Neuronal stem cell (in vitro differentiated cells): ENCODE measurements around the gene SQSTM1.
"Not testable (repeated sequence)": the region's sequence is repeated elsewhere in the genome, so short reads cannot be mapped to it uniquely, and the experiment has no call there.

Source experiments
- DNase-seq: peaks from one replicate; pipeline ENCODE4 v3.0.0-alpha.2; 2013; ENCODE audit warnings: low spot score
- H2AFZ ChIP-seq: one replicate; pipeline ENCODE4 v1.6.1; 2013; ENCODE audit warnings: mild to moderate bottlenecking, low read length, inconsistent platforms
- H2AK5ac ChIP-seq: 2 replicates; pipeline ENCODE4 v1.6.1; 2013; ENCODE audit warnings: low read depth, mild to moderate bottlenecking, inconsistent platforms, low read length, moderate library complexity, mixed read lengths
- H2BK120ac ChIP-seq: 2 replicates; pipeline ENCODE4 v1.6.1; 2013; ENCODE audit warnings: low read depth, mild to moderate bottlenecking, inconsistent platforms, low read length, moderate library complexity, mixed read lengths
- H2BK12ac ChIP-seq: one replicate; pipeline ENCODE4 v1.6.1; 2013; ENCODE audit warnings: low read length, inconsistent platforms
- H2BK15ac ChIP-seq: 2 replicates; pipeline ENCODE4 v1.6.1; 2013; ENCODE audit warnings: mild to moderate bottlenecking, low read length, inconsistent platforms, mixed read lengths
- H2BK5ac ChIP-seq: one replicate; pipeline ENCODE4 v1.6.1; 2013; ENCODE audit warnings: inconsistent platforms, mild to moderate bottlenecking, low read length, moderate library complexity
- H3K14ac ChIP-seq: one replicate; pipeline ENCODE4 v1.6.1; 2013; ENCODE audit warnings: low read length, inconsistent platforms
- H3K18ac ChIP-seq: 2 replicates; pipeline ENCODE4 v1.6.1; 2013; ENCODE audit warnings: low read length, inconsistent platforms
- H3K23ac ChIP-seq: 2 replicates; pipeline ENCODE4 v1.6.1; 2013; ENCODE audit warnings: low read depth, mild to moderate bottlenecking, mixed read lengths, low read length, inconsistent platforms; ENCODE audit not compliant: poor library complexity
- H3K27ac ChIP-seq: replicated peaks from 3 replicates; pipeline ENCODE4 v1.5.1; 2013; ENCODE audit warnings: low read length, inconsistent platforms
- H3K27me3 ChIP-seq, 3 experiments: 2 replicates each; pipeline ENCODE4 v1.6.1; 2013; ENCODE audit warnings: low read length in 3 of 3, mild to moderate bottlenecking in 2 of 3, inconsistent platforms in 1 of 3, low read depth in 1 of 3, mixed read lengths in 1 of 3, moderate library complexity in 1 of 3; ENCODE audit not compliant: control insufficient read depth in 3 of 3, insufficient read depth in 3 of 3
- H3K36me3 ChIP-seq, 2 donors: replicated peaks in 1 of 2; 2 replicates each; pipeline ENCODE4 v1.6.1; 2013; ENCODE audit warnings: low read length in 2 of 2; ENCODE audit not compliant: control insufficient read depth in 2 of 2, insufficient read depth in 2 of 2
- H3K4ac ChIP-seq: 2 replicates; pipeline ENCODE4 v1.6.1; 2013; ENCODE audit warnings: inconsistent platforms, mild to moderate bottlenecking, low read length, moderate library complexity
- H3K4me1 ChIP-seq, 2 donors: 1 replicate in 1 of 2; 2 replicates in 1 of 2; pipeline ENCODE4 v1.6.1; 2013; ENCODE audit warnings: low read length in 2 of 2, low read depth in 1 of 2; ENCODE audit not compliant: control insufficient read depth in 2 of 2, insufficient read depth in 1 of 2
- H3K4me2 ChIP-seq: one replicate; pipeline ENCODE4 v1.6.1; 2013; ENCODE audit warnings: mild to moderate bottlenecking, low read length, inconsistent platforms; ENCODE audit not compliant: insufficient read depth, poor library complexity, severe bottlenecking
- H3K4me3 ChIP-seq, 2 donors: 2 replicates each; pipeline ENCODE4 v1.5.1; 2013; ENCODE audit warnings: low read length in 2 of 2, mild to moderate bottlenecking in 2 of 2, inconsistent platforms in 1 of 2, moderate library complexity in 1 of 2
- H3K79me1 ChIP-seq: one replicate; pipeline ENCODE4 v1.6.1; 2013; ENCODE audit warnings: low read depth, mild to moderate bottlenecking, inconsistent platforms, low read length, moderate library complexity
- H3K9ac ChIP-seq: one replicate; pipeline ENCODE4 v1.6.1; 2013; ENCODE audit warnings: mild to moderate bottlenecking, low read depth, low read length, inconsistent platforms; ENCODE audit not compliant: poor library complexity
- H3K9me3 ChIP-seq, 2 donors: replicated peaks in 1 of 2; 2 replicates each; pipeline versions ENCODE3 to v1.6.1; 2013; ENCODE audit warnings: low read length in 2 of 2, mild to moderate bottlenecking in 2 of 2, inconsistent platforms in 1 of 2, low read depth in 1 of 2, mixed read lengths in 1 of 2, moderate library complexity in 1 of 2; ENCODE audit not compliant: control insufficient read depth in 2 of 2, insufficient read depth in 1 of 2
- H4K8ac ChIP-seq: one replicate; pipeline ENCODE4 v1.6.1; 2013; ENCODE audit warnings: low read depth, mild to moderate bottlenecking, inconsistent platforms, low read length, moderate library complexity
- H4K91ac ChIP-seq: one replicate; pipeline ENCODE4 v1.6.1; 2013; ENCODE audit warnings: low read length, low read depth, mild to moderate bottlenecking, inconsistent platforms; ENCODE audit not compliant: poor library complexity
- WGBS, 2 donors: extraction: QIAGEN DNeasy Blood & Tissue Kit; methylation state at CpG; one replicate each; pipeline ENCODE4 v1.1.7; 2013; ENCODE audit warnings: missing lambda C conversion rate in 2 of 2, mixed read lengths in 1 of 2; ENCODE audit not compliant: insufficient read length in 2 of 2, insufficient replicate concordance in 1 of 2; ENCODE audit errors: extremely low coverage in 2 of 2; 5-methylcytosine and 5-hydroxymethylcytosine counted together

Gene SQSTM1

GRCh38 chr5:179783128-179783527 is 37.6 kb upstream of the SQSTM1 start:
- Histone ChIP-seq H2BK5ac (no peak overlapping the region), H2AK5ac (no peak overlapping the region), H2AFZ (no peak overlapping the region), H3K4me2 (no peak overlapping the region), H3K14ac (no peak overlapping the region), H4K8ac (no peak overlapping the region), H2BK12ac (no peak overlapping the region), H3K18ac (peak overlapping the region; percentile 42), H3K4ac (no peak overlapping the region), H3K4me3 (no peak overlapping the region), H3K27ac (no peak overlapping the region), H2BK15ac (no peak overlapping the region), H3K9ac (no peak overlapping the region), H3K23ac (no peak overlapping the region), H3K36me3 (peaks cover 6 to 37% of the 10 kb centered on the region in 2 donors), H3K9me3 (peaks cover 0 to 1% of the 10 kb centered on the region in 2 donors), H4K91ac (no peak overlapping the region), H3K79me1 (no peaks in the 10 kb centered on the region), H3K4me1 (no peaks in the 10 kb centered on the region), H3K27me3 (no peaks in the 10 kb centered on the region), H2BK120ac (no peak overlapping the region)
- no CpG with 5 or more reads among the region's 9 CpGs for WGBS, 2 donors
- no peak for DNase-seq

GRCh38 chr5:179786861-179787260 is 33.8 kb upstream of the SQSTM1 start:
- H3K14ac ChIP-seq: peak overlapping the region; percentile 56
- no peaks in the 10 kb centered on the region for H3K79me1 ChIP-seq
- peaks cover 0 to 3% of the 10 kb centered on the region in 2 donors for H3K36me3 ChIP-seq
- H3K4me3 ChIP-seq: no peak overlapping the region
- no peak overlapping the region for H2BK120ac ChIP-seq
- no peaks in the 10 kb centered on the region for H3K4me1 ChIP-seq
- no peak for DNase-seq
- H2BK15ac ChIP-seq: no peak overlapping the region
- H3K4me2 ChIP-seq: no peak overlapping the region
- peaks cover 0 to 3% of the 10 kb centered on the region in 2 donors for H3K9me3 ChIP-seq
- H4K8ac ChIP-seq: no peak overlapping the region
- no peak overlapping the region for H2AK5ac ChIP-seq
- peak overlapping the region; percentile 71 for H3K18ac ChIP-seq
- no peak overlapping the region for H2BK5ac ChIP-seq
- H2AFZ ChIP-seq: no peak overlapping the region
- H3K23ac ChIP-seq: peak overlapping the region; percentile 65
- no peak overlapping the region for H3K27ac ChIP-seq
- H2BK12ac ChIP-seq: no peak overlapping the region
- H3K9ac ChIP-seq: no peak overlapping the region
- H3K27me3 ChIP-seq: no peaks in the 10 kb centered on the region
- no CpG with 5 or more reads among the region's 12 CpGs for WGBS, 2 donors
- H4K91ac ChIP-seq: no peak overlapping the region
- no peak overlapping the region for H3K4ac ChIP-seq

GRCh38 chr5:179788193-179788854 is 32.4 kb upstream of the SQSTM1 start:
- Histone ChIP-seq H3K9me3 (peaks cover 0 to 3% of the 10 kb centered on the region in 2 donors), H3K79me1 (peaks cover 2% of the 10 kb centered on the region), H2BK15ac (no peak overlapping the region), H3K27me3 (no peaks in the 10 kb centered on the region), H3K4ac (no peak overlapping the region), H2BK5ac (no peak overlapping the region), H3K36me3 (no peaks in the 10 kb centered on the region), H4K91ac (no peak overlapping the region), H2BK12ac (no peak overlapping the region), H2AFZ (no peak overlapping the region), H3K18ac (no peak overlapping the region), H3K4me1 (no peaks in the 10 kb centered on the region), H4K8ac (no peak overlapping the region), H3K27ac (no peak overlapping the region), H3K14ac (no peak overlapping the region), H3K9ac (no peak overlapping the region), H2BK120ac (no peak overlapping the region), H3K23ac (no peak overlapping the region), H3K4me2 (no peak overlapping the region), H2AK5ac (peak overlapping the region; percentile 11), H3K4me3 (no peak overlapping the region)
- no peak for DNase-seq
- no CpG with 5 or more reads among the region's 7 CpGs for WGBS, 2 donors

GRCh38 chr5:179789278-179789677 is 31.4 kb upstream of the SQSTM1 start:
- not testable (repeated sequence) for H3K79me1 ChIP-seq, H3K23ac ChIP-seq, H2BK12ac ChIP-seq, H3K27me3 ChIP-seq, H2BK120ac ChIP-seq, H3K4me3 ChIP-seq, H3K9ac ChIP-seq, H3K18ac ChIP-seq, H2BK5ac ChIP-seq, H3K4me2 ChIP-seq, H3K9me3 ChIP-seq, H2BK15ac ChIP-seq, H3K36me3 ChIP-seq, H3K4ac ChIP-seq, H2AK5ac ChIP-seq, H3K14ac ChIP-seq, DNase-seq, H3K4me1 ChIP-seq, H3K27ac ChIP-seq, H4K8ac ChIP-seq, H2AFZ ChIP-seq, H4K91ac ChIP-seq
- no CpG with 5 or more reads among the region's 9 CpGs for WGBS, 2 donors
